ENCODE data around the gene MAU2.

MAU2 gene

DNA sequence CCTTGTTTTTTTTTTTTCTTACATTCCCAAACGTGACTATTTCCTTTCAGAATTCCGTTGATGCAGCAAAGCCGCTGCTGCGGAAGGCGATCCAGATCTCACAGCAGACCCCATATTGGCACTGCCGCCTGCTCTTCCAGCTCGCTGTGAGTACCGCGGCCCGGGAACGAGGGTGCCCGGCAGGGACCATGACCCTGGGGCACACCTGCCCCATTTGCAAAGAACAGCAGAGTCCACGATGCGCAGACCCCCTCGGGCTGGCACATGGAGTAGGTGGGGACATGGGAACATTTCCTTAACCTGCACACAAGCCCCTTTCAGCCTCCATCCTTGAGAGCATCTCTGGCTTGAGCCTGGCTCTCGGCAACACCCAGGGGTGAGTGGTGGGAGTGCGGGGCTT, 16.5 kb downstream of the MAU2 start:
- Histone ChIP-seq H3K36me3 (ENCODE audit: insufficient read depth, low read length) (peaks cover 44% of the 10 kb centered on the region; the same call in 1 of the 2 replicates), H3K9me2 (replicated peaks; ENCODE audit: low read depth, low read length) (no peaks in the 10 kb centered on the region), H3K79me2 (ENCODE audit: insufficient read depth, low read length) (no peaks in the 10 kb centered on the region; the same call in 1 of the 2 replicates), H3K9me3 (ENCODE audit: insufficient read depth, low read depth, low read length) (no peaks in the 10 kb centered on the region), H2AFZ (ENCODE audit: low read length) (no peak overlapping the region), H3K9ac (ENCODE audit: low read depth, low read length, poor library complexity, severe bottlenecking) (no peak overlapping the region), H4K20me1 (ENCODE audit: insufficient read depth, low read length, poor library complexity, severe bottlenecking) (no peaks in the 10 kb centered on the region), H3F3A (ENCODE audit: low read depth) (no peaks in the 10 kb centered on the region), H3K27me3 (ENCODE audit: insufficient read depth, low read length, poor library complexity, severe bottlenecking) (no peaks in the 10 kb centered on the region), H3K4me3 (ENCODE audit: low read length, poor library complexity, severe bottlenecking) (no peak overlapping the region), H3K4me2 (ENCODE audit: low read depth, low read length, poor library complexity, severe bottlenecking) (no peak overlapping the region), H3K4me1 (ENCODE audit: insufficient read depth, low read length, poor library complexity, severe bottlenecking) (no peaks in the 10 kb centered on the region)
- no peak for TF ChIP-seq EZH2phosphoT487 (IDR thresholded peaks at IDR 0.05; ENCODE audit: borderline replicate concordance)
- TF ChIP-seq, protein P1, sequence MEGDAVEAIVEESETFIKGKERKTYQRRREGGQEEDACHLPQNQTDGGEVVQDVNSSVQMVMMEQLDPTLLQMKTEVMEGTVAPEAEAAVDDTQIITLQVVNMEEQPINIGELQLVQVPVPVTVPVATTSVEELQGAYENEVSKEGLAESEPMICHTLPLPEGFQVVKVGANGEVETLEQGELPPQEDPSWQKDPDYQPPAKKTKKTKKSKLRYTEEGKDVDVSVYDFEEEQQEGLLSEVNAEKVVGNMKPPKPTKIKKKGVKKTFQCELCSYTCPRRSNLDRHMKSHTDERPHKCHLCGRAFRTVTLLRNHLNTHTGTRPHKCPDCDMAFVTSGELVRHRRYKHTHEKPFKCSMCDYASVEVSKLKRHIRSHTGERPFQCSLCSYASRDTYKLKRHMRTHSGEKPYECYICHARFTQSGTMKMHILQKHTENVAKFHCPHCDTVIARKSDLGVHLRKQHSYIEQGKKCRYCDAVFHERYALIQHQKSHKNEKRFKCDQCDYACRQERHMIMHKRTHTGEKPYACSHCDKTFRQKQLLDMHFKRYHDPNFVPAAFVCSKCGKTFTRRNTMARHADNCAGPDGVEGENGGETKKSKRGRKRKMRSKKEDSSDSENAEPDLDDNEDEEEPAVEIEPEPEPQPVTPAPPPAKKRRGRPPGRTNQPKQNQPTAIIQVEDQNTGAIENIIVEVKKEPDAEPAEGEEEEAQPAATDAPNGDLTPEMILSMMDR (conservative IDR thresholded peaks at IDR 0.05; ENCODE audit: low read length): no peak

DNA sequence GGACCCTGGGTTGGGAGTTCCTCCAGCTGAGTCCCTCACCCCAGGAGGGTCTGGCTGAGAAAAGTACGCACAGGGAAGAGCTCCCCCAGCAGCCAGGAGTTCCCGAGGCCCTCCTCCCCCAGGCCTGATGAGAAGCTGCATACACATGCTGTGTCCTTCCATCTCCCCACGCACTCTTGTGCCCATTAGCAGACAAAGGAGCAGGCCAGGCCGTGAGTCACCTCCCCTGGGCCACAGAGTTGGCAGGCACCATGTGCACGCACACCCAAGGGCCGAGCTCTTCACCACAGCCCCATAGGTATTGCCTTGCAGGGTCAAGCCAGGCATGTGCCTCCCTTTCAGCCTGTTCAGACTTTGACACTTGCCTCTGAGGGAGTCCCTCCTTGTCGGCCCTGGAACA, 17.5 kb downstream of the MAU2 start:
- H2AFZ ChIP-seq (ENCODE audit: low read length): no peak overlapping the region
- no peak overlapping the region for H3K4me2 ChIP-seq (ENCODE audit: low read depth, low read length, poor library complexity, severe bottlenecking)
- H3K79me2 ChIP-seq (ENCODE audit: insufficient read depth, low read length): no peaks in the 10 kb centered on the region; the same call in 1 of the 2 replicates
- no peaks in the 10 kb centered on the region for H3F3A ChIP-seq (ENCODE audit: low read depth)
- TF ChIP-seq, protein P1 (conservative IDR thresholded peaks at IDR 0.05; ENCODE audit: low read length): no peak
- TF ChIP-seq EZH2phosphoT487 (IDR thresholded peaks at IDR 0.05; ENCODE audit: borderline replicate concordance): no peak
- no peaks in the 10 kb centered on the region for H3K27me3 ChIP-seq (ENCODE audit: insufficient read depth, low read length, poor library complexity, severe bottlenecking)
- no peaks in the 10 kb centered on the region for H4K20me1 ChIP-seq (ENCODE audit: insufficient read depth, low read length, poor library complexity, severe bottlenecking)
- peaks cover 50% of the 10 kb centered on the region; the same call in 1 of the 2 replicates for H3K36me3 ChIP-seq (ENCODE audit: insufficient read depth, low read length)
- H3K9me2 ChIP-seq (replicated peaks; ENCODE audit: low read depth, low read length): no peaks in the 10 kb centered on the region
- no peak overlapping the region for H3K4me3 ChIP-seq (ENCODE audit: low read length, poor library complexity, severe bottlenecking)
- no peaks in the 10 kb centered on the region for H3K9me3 ChIP-seq (ENCODE audit: insufficient read depth, low read depth, low read length)
- no peaks in the 10 kb centered on the region for H3K4me1 ChIP-seq (ENCODE audit: insufficient read depth, low read length, poor library complexity, severe bottlenecking)
- no peak overlapping the region for H3K9ac ChIP-seq (ENCODE audit: low read depth, low read length, poor library complexity, severe bottlenecking)

DNA sequence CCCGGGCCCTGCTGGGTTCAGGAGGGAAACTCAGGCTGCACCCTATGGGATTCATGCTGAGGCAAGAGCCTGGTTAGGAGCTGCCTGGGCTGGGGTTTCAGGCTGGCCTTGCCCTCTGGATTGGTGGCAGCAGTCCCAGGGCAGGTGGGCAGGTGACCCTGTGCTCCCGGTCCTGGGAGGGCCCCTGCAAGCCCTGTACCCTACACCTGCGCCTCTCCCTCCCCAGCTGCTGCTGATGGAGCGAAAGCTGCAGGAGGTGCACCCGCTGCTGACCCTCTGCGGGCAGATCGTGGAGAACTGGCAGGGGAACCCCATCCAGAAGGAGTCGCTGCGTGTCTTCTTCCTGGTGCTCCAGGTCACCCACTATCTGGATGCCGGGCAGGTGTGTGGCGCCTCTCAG, 20.4 kb downstream of the MAU2 start:
- Histone ChIP-seq H3K79me2 (ENCODE audit: insufficient read depth, low read length) (no peaks in the 10 kb centered on the region), H3K36me3 (ENCODE audit: insufficient read depth, low read length) (peaks cover 73% of the 10 kb centered on the region; the same call in 1 of the 2 replicates), H4K20me1 (ENCODE audit: insufficient read depth, low read length, poor library complexity, severe bottlenecking) (no peaks in the 10 kb centered on the region), H3K4me3 (ENCODE audit: low read length, poor library complexity, severe bottlenecking) (no peak overlapping the region), H3K9me2 (replicated peaks; ENCODE audit: low read depth, low read length) (no peaks in the 10 kb centered on the region), H3K9ac (ENCODE audit: low read depth, low read length, poor library complexity, severe bottlenecking) (no peak overlapping the region), H3F3A (ENCODE audit: low read depth) (no peaks in the 10 kb centered on the region), H2AFZ (ENCODE audit: low read length) (no peak overlapping the region), H3K27me3 (ENCODE audit: insufficient read depth, low read length, poor library complexity, severe bottlenecking) (no peaks in the 10 kb centered on the region), H3K9me3 (ENCODE audit: insufficient read depth, low read depth, low read length) (no peaks in the 10 kb centered on the region), H3K4me1 (ENCODE audit: insufficient read depth, low read length, poor library complexity, severe bottlenecking) (no peaks in the 10 kb centered on the region), H3K4me2 (ENCODE audit: low read depth, low read length, poor library complexity, severe bottlenecking) (no peak overlapping the region)
- TF ChIP-seq EZH2phosphoT487 (IDR thresholded peaks at IDR 0.05; ENCODE audit: borderline replicate concordance): no peak
- TF ChIP-seq, protein P1 (conservative IDR thresholded peaks at IDR 0.05; ENCODE audit: low read length): no peak

Data from Loucy (cell line).